ENCODE data around the gene VAV3.
"Not testable (repeated sequence)": the region's sequence is repeated elsewhere in the genome, so short reads cannot be mapped to it uniquely, and the experiment has no call there.

Gene VAV3

GRCh38 chr1:107788206-107789202 is 176.5 kb downstream of the VAV3 start:
- no peak for DNase-seq

GRCh38 chr1:107787299-107787698 is 177.7 kb downstream of the VAV3 start:
- DNase-seq: peak; percentile 57

DNA sequence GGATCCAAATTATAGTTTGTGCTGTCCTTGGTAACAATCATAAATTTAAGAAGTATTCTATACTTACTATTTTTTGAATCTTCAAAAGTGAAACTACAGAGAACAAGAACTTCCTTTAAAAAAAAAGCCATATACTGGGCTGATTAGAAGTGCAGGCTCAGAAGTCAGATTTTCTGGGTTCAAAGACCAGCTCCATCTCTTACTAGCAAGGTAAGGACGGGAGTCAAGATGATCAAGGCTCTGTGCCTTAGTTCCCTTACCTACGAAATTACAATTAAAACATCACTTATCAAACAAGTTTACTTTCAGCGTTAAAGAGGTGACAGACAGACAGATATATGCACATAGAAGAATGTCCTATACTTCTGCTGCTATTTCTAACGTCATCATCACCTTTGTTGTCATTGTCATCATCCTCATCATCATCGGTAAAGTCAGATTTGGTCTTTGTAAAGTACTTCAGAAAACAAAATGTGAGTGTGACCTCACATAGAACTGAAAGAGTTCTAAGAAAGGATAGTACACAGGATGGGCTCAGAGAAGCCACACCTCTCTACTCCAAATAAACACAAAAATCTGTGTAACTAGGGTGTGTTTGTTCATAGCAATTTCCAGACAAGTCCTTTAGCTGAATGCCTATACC is 178.7 kb downstream of the VAV3 start:
- DNase-seq: peak; percentile 32

DNA sequence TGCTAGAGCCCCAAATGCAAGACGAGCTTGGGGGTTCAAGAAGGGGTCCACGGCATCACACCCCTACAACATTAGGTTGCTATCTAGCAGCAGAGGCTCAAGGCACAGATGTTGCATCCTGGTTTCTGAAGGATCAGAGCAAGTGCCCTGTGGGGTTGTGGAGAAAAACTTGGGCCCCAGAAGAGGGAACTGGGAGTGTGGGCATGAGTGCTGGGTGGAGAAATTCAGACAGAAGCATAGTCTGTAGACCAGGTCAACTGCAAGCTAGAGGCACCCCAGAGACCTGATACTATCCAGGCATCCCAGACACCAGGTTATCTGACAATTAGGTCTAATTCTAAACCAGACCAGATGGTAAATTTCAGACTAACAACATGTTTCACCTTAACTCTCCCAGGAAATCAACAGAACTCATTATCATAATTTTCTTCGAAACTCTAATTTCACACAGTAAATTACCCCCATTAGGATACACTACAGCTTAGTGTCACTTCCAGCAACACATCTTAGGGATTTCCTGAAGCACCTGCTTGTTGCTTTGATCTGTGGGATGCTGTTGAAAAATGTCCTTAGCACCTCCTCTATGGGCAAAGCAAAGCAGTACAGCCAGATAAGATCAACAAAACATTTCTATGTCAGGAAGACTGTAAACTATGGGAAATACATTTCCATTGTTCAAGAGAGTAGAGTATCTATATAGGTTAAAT is 179.3 kb downstream of the VAV3 start:
- DNase-seq: peak; percentile 35

DNA sequence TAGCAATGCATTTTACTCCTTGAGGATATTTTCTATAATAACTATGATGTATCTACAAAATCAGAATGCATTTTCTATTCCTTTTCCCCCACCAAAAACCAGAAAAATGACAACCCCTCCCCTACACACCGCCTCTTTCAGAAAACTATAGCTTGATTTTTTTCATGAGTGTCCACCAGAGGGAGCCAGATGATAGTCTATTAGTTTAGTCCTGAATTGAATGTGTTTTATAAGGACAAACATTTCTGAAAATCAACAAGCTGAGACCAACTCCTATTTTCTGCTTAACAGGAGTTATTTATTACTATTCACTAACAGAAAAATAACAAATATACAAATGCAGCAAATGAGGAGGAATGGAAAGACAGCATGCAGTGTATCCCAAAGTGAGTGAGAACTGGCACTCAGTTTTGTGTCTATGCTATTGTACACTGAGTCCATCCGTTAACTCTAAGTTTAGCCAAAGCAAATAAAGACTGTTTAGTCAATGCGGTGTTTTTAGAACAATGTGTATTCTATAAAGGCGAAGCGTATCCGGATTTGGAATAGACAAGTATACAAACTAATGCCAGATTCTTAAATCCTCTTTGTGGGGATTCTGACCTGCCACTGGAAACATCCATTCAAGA is 182.6 kb downstream of the VAV3 start:
- no peak for DNase-seq

DNA sequence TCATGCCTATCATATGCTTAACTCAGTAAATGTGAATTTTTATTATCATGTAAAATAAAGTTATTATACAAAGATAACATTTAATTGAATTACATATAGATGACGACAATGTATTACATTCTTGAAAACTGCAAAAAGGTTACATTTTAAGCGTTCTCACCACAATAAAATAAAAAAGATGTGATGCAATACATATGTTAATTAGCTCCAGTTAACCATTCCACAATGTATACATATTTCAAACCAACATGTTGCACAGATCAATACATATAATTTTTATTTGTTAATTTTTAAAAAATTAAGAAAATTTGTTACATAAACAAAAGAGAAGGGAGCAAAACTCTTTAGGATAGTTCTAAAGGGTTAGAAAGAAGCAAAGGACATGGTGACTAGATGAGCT is 183.7 kb downstream of the VAV3 start:
- DNase-seq: no peak

- DNase-seq: no peak
Measured at GRCh38 chr1:107777664-107778047, 187.3 kb downstream of the VAV3 start.

DNA sequence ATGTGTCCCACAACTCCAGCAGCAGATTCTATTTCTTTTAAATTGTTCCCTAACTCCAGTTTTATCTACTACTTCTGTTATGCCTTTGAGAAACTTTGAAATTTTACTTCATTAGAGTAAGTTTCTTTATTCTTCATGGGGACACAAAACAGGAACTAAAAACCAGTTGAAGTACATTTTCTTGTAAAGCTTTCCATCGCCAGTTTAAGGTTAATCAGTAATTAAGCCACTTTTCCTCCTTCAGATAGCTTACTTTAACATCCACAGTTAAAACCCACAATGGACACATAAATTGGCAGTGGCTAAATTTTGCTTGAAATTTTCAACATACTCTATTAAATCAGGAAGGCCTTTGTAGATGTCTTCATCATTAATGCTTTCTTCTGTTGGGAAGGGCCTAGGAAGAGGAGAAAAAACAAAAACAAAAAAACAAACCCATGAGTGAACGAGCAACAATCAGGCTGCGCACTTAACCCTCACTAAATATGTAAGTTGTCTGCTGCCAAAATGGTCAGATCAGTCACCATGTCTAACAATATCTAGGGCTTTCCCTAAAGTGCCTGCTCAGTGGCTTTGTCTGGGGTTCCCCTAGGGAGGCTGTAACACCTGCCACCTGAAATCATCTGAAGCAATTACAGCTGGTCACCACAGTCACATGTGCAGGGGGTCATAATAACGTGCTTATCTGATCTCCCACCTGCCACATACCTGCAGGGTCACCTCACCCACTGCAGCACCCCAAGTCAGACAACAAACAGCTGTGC is 187.9 kb downstream of the VAV3 start:
- DNase-seq: peak; percentile 55

- no peak for DNase-seq
Measured at GRCh38 chr1:107771377-107771776, 193.6 kb downstream of the VAV3 start.

DNA sequence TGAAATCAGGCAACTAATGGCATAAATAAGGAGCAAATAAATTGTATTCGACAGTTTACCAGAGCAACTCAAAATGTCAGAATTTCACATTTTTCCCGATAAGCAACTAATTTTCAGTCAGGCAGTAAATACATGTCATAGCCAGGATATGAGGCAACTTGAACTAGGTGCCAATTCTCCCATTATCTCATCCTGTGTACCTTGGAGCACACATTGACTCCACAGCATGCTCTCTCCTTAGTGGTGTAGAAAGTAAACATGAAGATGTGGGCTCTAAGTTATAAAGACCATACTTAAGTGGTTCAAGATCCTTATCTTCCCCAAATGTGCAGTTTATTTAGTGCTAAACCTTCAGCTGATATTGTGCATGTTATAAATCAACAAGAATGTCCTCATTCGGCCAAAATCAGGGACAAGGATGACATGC is 197.8 kb downstream of the VAV3 start:
- DNase-seq: no peak

- DNase-seq: no peak
Measured at GRCh38 chr1:107766533-107766932, 198.4 kb downstream of the VAV3 start.

- no peak for DNase-seq
Measured at GRCh38 chr1:107762751-107763390, 202.1 kb downstream of the VAV3 start.

GRCh38 chr1:107760065-107760464 is 204.9 kb downstream of the VAV3 start:
- no peak for DNase-seq

DNA sequence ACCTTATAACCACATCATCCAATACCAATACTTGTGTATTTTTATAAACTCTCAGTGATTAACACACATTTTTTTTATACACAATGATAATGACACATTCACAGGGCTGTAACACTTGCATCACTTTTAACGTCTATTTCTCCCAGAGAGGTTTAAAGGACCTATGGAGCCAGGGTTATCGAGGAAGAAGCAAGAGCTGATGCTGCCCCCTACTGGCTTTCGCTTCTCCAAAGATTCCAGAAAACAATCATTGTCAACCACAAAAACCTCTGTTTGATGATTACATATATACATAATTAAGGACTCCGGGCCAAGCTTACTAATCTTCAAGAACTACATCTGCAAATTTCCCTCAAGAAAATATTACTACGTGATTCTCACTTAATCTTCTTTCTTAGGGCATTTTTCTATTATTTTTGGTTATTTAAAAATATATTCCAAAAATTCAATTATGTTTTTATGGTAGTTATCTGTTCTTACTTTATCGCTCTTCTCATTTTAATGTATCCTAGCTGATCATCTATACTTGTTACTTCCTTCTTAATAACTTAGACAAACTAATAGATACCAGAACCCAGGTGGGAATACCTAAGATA is 214.5 kb downstream of the VAV3 start:
- DNase-seq: no peak

GRCh38 chr1:107748531-107748930 is 216.4 kb downstream of the VAV3 start:
- no peak for DNase-seq

DNA sequence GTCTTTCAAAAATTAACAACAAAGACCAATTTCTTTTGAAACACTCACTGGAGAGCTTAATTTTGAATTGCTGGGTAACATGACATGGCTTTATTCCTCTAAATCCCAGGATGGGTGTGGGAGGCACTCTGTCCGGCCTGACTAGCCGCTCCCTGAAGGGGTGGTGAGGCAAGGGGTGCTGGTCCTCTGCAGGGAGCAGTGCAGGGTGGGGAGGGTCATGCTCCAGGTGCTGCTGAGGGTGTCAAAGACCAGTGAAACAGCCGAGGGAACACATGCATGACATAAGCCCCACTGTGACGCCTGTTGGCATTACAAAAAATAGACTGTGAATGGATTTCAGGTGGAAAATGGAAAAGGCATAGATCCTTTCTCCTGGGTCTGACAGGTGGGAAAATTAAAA is 223.7 kb downstream of the VAV3 start:
- no peak for DNase-seq

DNA sequence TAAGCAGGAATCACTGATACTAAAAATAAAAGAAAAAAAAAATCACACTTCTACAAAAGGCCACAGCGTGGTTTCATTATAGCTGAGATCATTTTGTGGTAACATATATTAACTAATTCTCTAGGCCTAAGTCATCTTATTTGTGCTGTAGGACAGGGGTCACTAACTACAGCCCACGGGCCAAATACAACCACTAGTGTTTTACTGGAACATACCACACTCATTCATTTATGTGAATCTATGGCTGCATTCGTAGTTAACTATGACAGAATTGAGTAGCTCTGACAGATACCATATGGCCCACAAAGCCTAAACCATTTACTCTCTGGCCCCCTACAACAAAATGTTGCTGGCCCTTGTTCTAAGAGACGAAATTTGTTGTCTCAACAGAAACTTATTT is 224.4 kb downstream of the VAV3 start:
- DNase-seq: no peak

- no peak for DNase-seq
Measured at GRCh38 chr1:107739651-107740050, 225.3 kb downstream of the VAV3 start.

DNA sequence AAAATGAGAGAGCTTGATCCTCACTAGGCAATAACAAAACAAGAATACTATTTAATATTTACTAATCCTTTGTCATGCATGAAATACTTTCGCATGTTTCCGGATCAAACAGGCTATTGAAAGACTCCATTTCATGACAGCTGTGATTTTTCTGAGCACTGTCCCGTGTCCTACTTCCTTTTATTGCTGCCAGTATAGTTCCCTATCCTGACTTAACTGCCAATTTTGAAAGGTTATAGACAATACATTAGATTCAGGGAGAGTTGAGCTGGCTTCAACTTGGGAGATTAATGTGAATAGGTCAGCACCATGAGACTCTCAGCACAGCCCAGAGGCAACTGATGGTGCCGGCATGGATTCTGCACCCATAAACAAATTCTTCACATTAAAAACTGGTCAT is 225.8 kb downstream of the VAV3 start:
- no peak for DNase-seq

- DNase-seq: not testable (repeated sequence)
Measured at GRCh38 chr1:107733401-107733800, 231.6 kb downstream of the VAV3 start.

DNA sequence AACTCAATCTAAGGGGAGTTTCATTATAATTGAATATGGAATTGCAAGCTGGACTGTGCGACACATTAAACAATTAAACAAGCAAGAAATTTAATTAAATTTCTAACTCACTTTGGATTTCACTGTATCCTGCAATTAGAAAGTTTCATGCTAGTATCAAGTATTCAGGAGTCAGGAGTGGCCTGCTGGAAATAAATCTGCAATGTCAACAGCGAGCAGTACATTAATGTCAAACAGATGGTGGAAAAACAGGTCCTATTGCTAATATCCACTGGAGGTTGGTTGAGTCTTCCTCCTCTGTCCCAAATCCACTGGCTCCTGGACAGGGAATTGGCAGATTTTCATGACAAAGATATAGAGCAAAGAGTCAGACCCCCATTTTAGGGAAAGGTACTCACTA is 237.1 kb downstream of the VAV3 start:
- no peak for DNase-seq
